MM.1S (cell line): ENCODE results near the gene GBGT1.

Experiments
- DNase-seq: peaks from one replicate; pipeline ENCODE4 v3.0.0-alpha.2; 2015
- H2AFZ ChIP-seq: fragments of 300-600 bp; sonication (generic); 2 replicates; pipeline ENCODE4 v1.6.0; 2016; ENCODE audit warnings: antibody characterized with exemption, low read length
- H3F3A ChIP-seq: fragments of 300-600 bp; sonication (generic); 2 replicates; pipeline ENCODE4 v1.6.1; 2016; ENCODE audit warnings: mild to moderate bottlenecking, antibody characterized with exemption, low read length, moderate library complexity, mixed read lengths; ENCODE audit not compliant: insufficient read depth
- H3K27ac ChIP-seq: fragments of 300-600 bp; sonication (generic); 2 replicates; pipeline ENCODE4 v1.5.1; 2016; ENCODE audit warnings: mild to moderate bottlenecking, low read length
- H3K27me3 ChIP-seq: fragments of 300-600 bp; sonication (generic); replicated peaks from 2 replicates; pipeline ENCODE4 v1.6.0; 2016; ENCODE audit warnings: low read length; ENCODE audit not compliant: insufficient read depth
- H3K36me3 ChIP-seq: fragments of 300-600 bp; sonication (generic); replicated peaks from 2 replicates; pipeline ENCODE4 v1.6.1; 2016; ENCODE audit warnings: mild to moderate bottlenecking, low read length, mixed read lengths; ENCODE audit not compliant: insufficient read depth
- H3K4me1 ChIP-seq: fragments of 300-600 bp; sonication (generic); 2 replicates; pipeline ENCODE4 v1.6.1; 2016; ENCODE audit warnings: low read length, mixed read lengths
- H3K4me2 ChIP-seq: fragments of 300-600 bp; sonication (generic); 2 replicates; pipeline ENCODE4 v1.6.0; 2016; ENCODE audit warnings: low read depth, low read length
- H3K4me3 ChIP-seq: fragments of 300-600 bp; sonication (generic); 2 replicates; pipeline ENCODE4 v1.5.1; 2016; ENCODE audit warnings: low read length, mixed read lengths
- H3K79me2 ChIP-seq: fragments of 300-600 bp; sonication (generic); 2 replicates; pipeline ENCODE4 v1.6.1; 2016; ENCODE audit warnings: mixed run types, low read length, mixed read lengths
- H3K9ac ChIP-seq: fragments of 300-600 bp; sonication (generic); 2 replicates; pipeline ENCODE4 v1.6.1; 2016; ENCODE audit warnings: low read length, mixed read lengths
- H3K9me2 ChIP-seq: fragments of 300-600 bp; sonication (generic); replicated peaks from 2 replicates; pipeline ENCODE4 v1.6.1; 2016; ENCODE audit warnings: mild to moderate bottlenecking, low read length, mixed read lengths; ENCODE audit not compliant: insufficient read depth
- H3K9me3 ChIP-seq: fragments of 300-600 bp; sonication (generic); replicated peaks from 2 replicates; pipeline ENCODE4 v1.6.1; 2016; ENCODE audit warnings: mild to moderate bottlenecking, low read length, mixed read lengths; ENCODE audit not compliant: insufficient read depth
- H4K20me1 ChIP-seq: fragments of 300-600 bp; sonication (generic); 2 replicates; pipeline ENCODE4 v1.6.1; 2016; ENCODE audit warnings: mild to moderate bottlenecking, low read length, moderate library complexity, mixed read lengths; ENCODE audit not compliant: insufficient read depth
- EZH2 ChIP-seq: fragments of 300-600 bp; sonication (generic); optimal IDR thresholded peaks from 2 replicates; pipeline ENCODE3; 2017; ENCODE audit warnings: low read depth, mild to moderate bottlenecking, antibody characterized with exemption, low read length, mixed read lengths
- EZH2phosphoT487 ChIP-seq: fragments of 300-600 bp; sonication (generic); IDR thresholded peaks from 2 replicates; pipeline ENCODE4 v1.6.1; 2018; ENCODE audit warnings: antibody characterized with exemption, low read length
- TF ChIP-seq, protein P1 (sequence below): fragments of 300-600 bp; sonication (generic); IDR thresholded peaks from 2 replicates; pipeline ENCODE4 v1.5.1; 2016; ENCODE audit warnings: antibody characterized with exemption, low read length, mixed read lengths

The GBGT1 gene

DNA sequence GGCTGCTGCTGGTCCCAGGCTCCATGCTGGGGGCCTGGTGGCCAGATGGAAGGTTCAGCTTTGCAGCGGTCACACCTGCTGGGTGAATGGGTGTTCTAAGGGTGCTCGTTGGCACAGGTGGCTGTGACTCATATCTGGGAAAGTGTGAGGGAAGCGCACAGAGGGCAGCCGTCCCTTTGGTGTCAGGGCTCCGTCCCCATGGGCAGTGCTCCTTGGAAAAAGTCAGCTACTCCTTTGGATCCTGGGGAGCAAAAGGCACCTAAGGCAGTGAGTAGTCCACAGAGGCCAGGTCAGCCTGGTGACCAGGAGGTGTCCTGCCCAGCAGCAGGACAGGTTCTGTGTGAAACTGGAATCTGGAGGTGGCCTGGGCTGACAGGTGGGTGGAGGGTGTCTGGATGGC is 18.4 kb upstream of the GBGT1 start:
- Histone ChIP-seq H4K20me1 (no peaks in the 10 kb centered on the region), H3K79me2 (no peaks in the 10 kb centered on the region), H2AFZ (no peak overlapping the region), H3F3A (no peaks in the 10 kb centered on the region), H3K27ac (no peak overlapping the region), H3K36me3 (no peaks in the 10 kb centered on the region), H3K27me3 (peaks cover 88% of the 10 kb centered on the region), H3K4me3 (no peak overlapping the region), H3K9me2 (no peaks in the 10 kb centered on the region), H3K9me3 (no peaks in the 10 kb centered on the region), H3K9ac (no peak overlapping the region), H3K4me1 (no peaks in the 10 kb centered on the region), H3K4me2 (no peak overlapping the region)
- DNase-seq, result no peak
- TF ChIP-seq, protein P1, sequence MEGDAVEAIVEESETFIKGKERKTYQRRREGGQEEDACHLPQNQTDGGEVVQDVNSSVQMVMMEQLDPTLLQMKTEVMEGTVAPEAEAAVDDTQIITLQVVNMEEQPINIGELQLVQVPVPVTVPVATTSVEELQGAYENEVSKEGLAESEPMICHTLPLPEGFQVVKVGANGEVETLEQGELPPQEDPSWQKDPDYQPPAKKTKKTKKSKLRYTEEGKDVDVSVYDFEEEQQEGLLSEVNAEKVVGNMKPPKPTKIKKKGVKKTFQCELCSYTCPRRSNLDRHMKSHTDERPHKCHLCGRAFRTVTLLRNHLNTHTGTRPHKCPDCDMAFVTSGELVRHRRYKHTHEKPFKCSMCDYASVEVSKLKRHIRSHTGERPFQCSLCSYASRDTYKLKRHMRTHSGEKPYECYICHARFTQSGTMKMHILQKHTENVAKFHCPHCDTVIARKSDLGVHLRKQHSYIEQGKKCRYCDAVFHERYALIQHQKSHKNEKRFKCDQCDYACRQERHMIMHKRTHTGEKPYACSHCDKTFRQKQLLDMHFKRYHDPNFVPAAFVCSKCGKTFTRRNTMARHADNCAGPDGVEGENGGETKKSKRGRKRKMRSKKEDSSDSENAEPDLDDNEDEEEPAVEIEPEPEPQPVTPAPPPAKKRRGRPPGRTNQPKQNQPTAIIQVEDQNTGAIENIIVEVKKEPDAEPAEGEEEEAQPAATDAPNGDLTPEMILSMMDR, result no peak
- no peak for TF ChIP-seq EZH2
- no peak for TF ChIP-seq EZH2phosphoT487

DNA sequence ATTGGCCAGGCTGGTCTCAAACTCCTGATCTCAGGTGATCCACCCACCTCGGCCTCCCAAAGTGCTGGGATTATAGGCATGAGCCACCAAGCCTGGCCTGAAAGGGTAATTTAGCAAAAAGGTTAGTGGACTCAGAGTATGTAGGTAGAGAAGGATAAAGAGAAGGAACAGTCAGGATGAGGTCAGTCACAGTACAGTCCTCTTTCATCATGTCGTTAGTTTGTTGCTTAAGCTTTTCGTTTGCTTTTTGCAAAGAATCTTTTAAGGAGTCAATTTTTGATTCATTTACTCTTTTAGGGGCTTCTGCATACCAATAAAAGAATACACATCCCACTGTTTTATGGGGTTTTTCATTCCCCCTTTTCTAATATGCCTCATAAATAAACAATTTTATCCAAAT is 17.8 kb upstream of the GBGT1 start:
- Histone ChIP-seq H3F3A (no peaks in the 10 kb centered on the region), H2AFZ (no peak overlapping the region), H3K79me2 (no peaks in the 10 kb centered on the region), H3K9ac (no peak overlapping the region), H3K27me3 (peaks cover 88% of the 10 kb centered on the region), H3K9me3 (no peaks in the 10 kb centered on the region), H3K36me3 (no peaks in the 10 kb centered on the region), H3K9me2 (no peaks in the 10 kb centered on the region), H3K4me2 (no peak overlapping the region), H3K4me1 (no peaks in the 10 kb centered on the region), H4K20me1 (no peaks in the 10 kb centered on the region), H3K4me3 (no peak overlapping the region), H3K27ac (no peak overlapping the region)
- DNase-seq, result no peak
- TF ChIP-seq, protein P1, result no peak
- TF ChIP-seq EZH2 (no peak), EZH2phosphoT487 (no peak)

DNA sequence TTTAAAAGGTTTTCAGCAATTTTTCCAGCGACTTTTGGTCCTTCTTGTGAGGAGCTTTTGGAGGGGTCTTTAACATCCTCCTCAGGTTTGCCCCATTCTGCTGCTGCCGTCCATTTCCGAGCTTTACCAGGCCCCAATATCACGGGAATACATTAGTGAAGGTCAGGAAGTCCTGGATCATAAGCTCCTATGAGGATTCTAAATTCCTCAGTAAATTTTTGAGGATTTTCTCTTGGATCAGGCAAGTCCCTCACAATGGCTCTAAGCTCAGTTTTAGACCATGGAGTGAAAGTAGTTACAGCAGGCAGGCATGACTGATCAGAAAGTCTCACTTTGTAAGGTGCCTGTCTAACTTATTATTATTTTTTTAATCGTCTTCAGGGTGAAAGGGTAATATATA is 17.2 kb upstream of the GBGT1 start:
- H3K9me3 ChIP-seq, result no peaks in the 10 kb centered on the region
- H2AFZ ChIP-seq, result no peak overlapping the region
- no peaks in the 10 kb centered on the region for H3F3A ChIP-seq
- peaks cover 90% of the 10 kb centered on the region for H3K27me3 ChIP-seq
- H3K36me3 ChIP-seq, result no peaks in the 10 kb centered on the region
- TF ChIP-seq EZH2 (no peak), EZH2phosphoT487 (no peak)
- TF ChIP-seq, protein P1, result no peak
- no peak overlapping the region for H3K4me2 ChIP-seq
- no peak overlapping the region for H3K9ac ChIP-seq
- no peak for DNase-seq
- no peaks in the 10 kb centered on the region for H3K79me2 ChIP-seq
- no peak overlapping the region for H3K4me3 ChIP-seq
- H3K9me2 ChIP-seq, result no peaks in the 10 kb centered on the region
- H3K27ac ChIP-seq, result no peak overlapping the region
- H3K4me1 ChIP-seq, result no peaks in the 10 kb centered on the region
- H4K20me1 ChIP-seq, result no peaks in the 10 kb centered on the region
